DOHH2 (cell line): ENCODE measurements around the gene SERPINI1.

Experiments
- CTCF ChIP-seq: fragments of 200-600 bp; sonication (generic); IDR thresholded peaks from one replicate; pipeline ENCODE4 v1.5.1; 2014; ENCODE audit warnings: antibody characterized with exemption, mild to moderate bottlenecking, low read depth, low read length; ENCODE audit not compliant: poor library complexity, severe bottlenecking
- EZH2phosphoT487 ChIP-seq: fragments of 200-600 bp; sonication (generic); IDR thresholded peaks from 2 replicates; pipeline ENCODE4 v1.6.1; 2017; ENCODE audit warnings: borderline replicate concordance, mild to moderate bottlenecking, antibody characterized with exemption, low read length, moderate library complexity, mixed read lengths

GRCh38 chr3:167787440-167787839 is 51.9 kb downstream of the SERPINI1 start:
- TF ChIP-seq CTCF: no peak
- TF ChIP-seq EZH2phosphoT487: no peak
